CD14-positive monocyte (primary cell): ENCODE results near the gene SLC36A1. TPM values are rescaled to one million over a fixed set of nuclear protein-coding genes. Genes with fewer than 3 reads are reported as not detected.

ENCODE experiments used
- DNase-seq, 3 donors: peaks; one replicate each; pipeline ENCODE4 v3.0.0-alpha.2; 2011 to 2022
- H2AFZ ChIP-seq: 2 replicates; pipeline ENCODE4 v1.6.0; 2012; ENCODE audit warnings: mild to moderate bottlenecking, low read depth, low read length, inconsistent platforms; ENCODE audit not compliant: insufficient read depth, poor library complexity, severe bottlenecking
- H3K27ac ChIP-seq, 2 donors: 1 replicate in 1 of 2; 2 replicates in 1 of 2; pipeline ENCODE4 v1.5.1; 2012 to 2013; ENCODE audit warnings: low read length in 2 of 2, control low read depth in 1 of 2, inconsistent platforms in 1 of 2, low read depth in 1 of 2, mild to moderate bottlenecking in 1 of 2
- H3K27me3 ChIP-seq, 2 donors: one replicate each; pipeline versions ENCODE4 v1.6.0 to v1.6.1; 2011 to 2013; ENCODE audit warnings: low read length in 2 of 2; ENCODE audit not compliant: control insufficient read depth in 2 of 2, insufficient read depth in 2 of 2
- H3K36me3 ChIP-seq, 2 donors: replicated peaks in 1 of 2; 1 replicate in 1 of 2; 2 replicates in 1 of 2; pipeline versions ENCODE4 v1.5.1 to v1.6.1; 2012 to 2013; ENCODE audit warnings: low read length in 2 of 2, control low read depth in 1 of 2, inconsistent platforms in 1 of 2, mild to moderate bottlenecking in 1 of 2; ENCODE audit not compliant: insufficient read depth in 2 of 2, control insufficient read depth in 1 of 2
- H3K4me1 ChIP-seq, 2 donors: 1 replicate in 1 of 2; 2 replicates in 1 of 2; pipeline versions ENCODE4 v1.5.1 to v1.6.1; 2012 to 2013; ENCODE audit warnings: low read length in 2 of 2, control low read depth in 1 of 2, inconsistent platforms in 1 of 2, mild to moderate bottlenecking in 1 of 2, moderate library complexity in 1 of 2; ENCODE audit not compliant: insufficient read depth in 2 of 2, control insufficient read depth in 1 of 2
- H3K4me2 ChIP-seq: replicated peaks from 2 replicates; pipeline ENCODE3; 2012; ENCODE audit warnings: low read length, moderate library complexity, mild to moderate bottlenecking; ENCODE audit not compliant: poor library complexity, severe bottlenecking; ENCODE audit errors: extremely low read depth
- H3K4me3 ChIP-seq, 3 experiments: fragments of 200-600 bp in 1 of 3; sonication (generic) in 1 of 3; replicated peaks in 1 of 3; 1 replicate in 2 of 3; 2 replicates in 1 of 3; pipeline ENCODE4 v1.5.1; 2011 to 2013; ENCODE audit warnings: low read length in 3 of 3, mild to moderate bottlenecking in 3 of 3, control low read depth in 2 of 3, low read depth in 2 of 3, inconsistent platforms in 1 of 3, moderate library complexity in 1 of 3
- H3K79me2 ChIP-seq: 2 replicates; pipeline ENCODE4 v1.6.0; 2012; ENCODE audit warnings: mild to moderate bottlenecking, control low read depth, inconsistent platforms, low read length, moderate library complexity; ENCODE audit not compliant: insufficient read depth
- H3K9ac ChIP-seq: 2 replicates; pipeline ENCODE4 v1.6.0; 2017; ENCODE audit warnings: low read length, mild to moderate bottlenecking; ENCODE audit not compliant: insufficient read depth, poor library complexity, severe bottlenecking
- H3K9me3 ChIP-seq, 2 donors: replicated peaks in 1 of 2; 1 replicate in 1 of 2; 2 replicates in 1 of 2; pipeline versions ENCODE4 v1.5.1 to v1.6.1; 2012 to 2013; ENCODE audit warnings: low read length in 2 of 2, control low read depth in 1 of 2; ENCODE audit not compliant: control insufficient read depth in 1 of 2, insufficient read depth in 1 of 2
- H4K20me1 ChIP-seq: 2 replicates; pipeline ENCODE4 v1.6.0; 2012; ENCODE audit warnings: mild to moderate bottlenecking, low read length, control low read depth, moderate library complexity; ENCODE audit not compliant: insufficient read depth
- H3K27ac Mint-ChIP-seq, 7 donors: one replicate each; pipeline ENCODE4 v1.8.0; 2020; ENCODE audit warnings: mild to moderate bottlenecking in 7 of 7, mixed read lengths in 7 of 7, moderate library complexity in 6 of 7, inconsistent platforms in 2 of 7
- H3K27me3 Mint-ChIP-seq, 3 donors: one replicate each; pipeline ENCODE4 v1.8.0; 2021 to 2022; ENCODE audit warnings: low read depth in 3 of 3, mild to moderate bottlenecking in 3 of 3, mixed read lengths in 3 of 3, moderate library complexity in 3 of 3, inconsistent platforms in 1 of 3
- H3K36me3 Mint-ChIP-seq, 2 donors: one replicate each; pipeline ENCODE4 v1.8.0; 2020; ENCODE audit warnings: mixed read lengths in 2 of 2, inconsistent platforms in 1 of 2, mild to moderate bottlenecking in 1 of 2
- H3K4me1 Mint-ChIP-seq: one replicate; pipeline ENCODE4 v1.8.0; 2020; ENCODE audit warnings: mild to moderate bottlenecking, mixed read lengths
- H3K4me3 Mint-ChIP-seq, 2 donors: one replicate each; pipeline ENCODE4 v1.8.0; 2020; ENCODE audit warnings: mild to moderate bottlenecking in 2 of 2, mixed read lengths in 2 of 2, moderate library complexity in 1 of 2
- H3K9me3 Mint-ChIP-seq, 7 donors: one replicate each; pipeline ENCODE4 v1.8.0; 2020 to 2022; ENCODE audit warnings: mixed read lengths in 7 of 7, mild to moderate bottlenecking in 6 of 7, moderate library complexity in 6 of 7, inconsistent platforms in 2 of 7
- CTCF ChIP-seq: fragments of 200-600 bp; IDR thresholded peaks from one replicate; pipeline ENCODE4 v1.8.0; 2022; ENCODE audit warnings: antibody characterized with exemption, mild to moderate bottlenecking
- WGBS: methylation state at CpG from one replicate; pipeline ENCODE4 v1.1.5; 2013; ENCODE audit warnings: missing lambda C conversion rate; ENCODE audit not compliant: insufficient coverage; 5-methylcytosine and 5-hydroxymethylcytosine counted together
- intact Hi-C, 2 donors: fragments of 100-400 bp; cut with micrococcal nuclease; formaldehyde crosslinking; loops; one replicate each; pipeline versions ENCODE4 v1.15.0 to v1.15.1; 2023
- polyA plus RNA-seq, 3 donors: library from polyadenylated mRNA; depleted of rRNA in 1 of 3; unstranded in 2 of 3; stranded (reverse) in 1 of 3; fragments of 300-500 nt in 2 of 3; fragments of >200 nt in 1 of 3; fragmentation: Illumina TruSeq in 2 of 3; gene quantifications; 1 replicate in 2 of 3; 2 replicates in 1 of 3; pipeline ENCODE4 v1.2.3, GENCODE V29; 2012 to 2021

The SLC36A1 gene
- polyA plus RNA-seq, 3 donors: 5.3 to 29.4 (median 6.8) TPM

GRCh38 chr5:151522226-151522625, 74.8 kb downstream of the SLC36A1 start:
- H3K36me3 ChIP-seq: no peaks in the 10 kb centered on the region
- Mint-ChIP-seq H3K27me3 (no peaks in the 10 kb centered on the region), H3K4me1 (peaks cover 19% of the 10 kb centered on the region), H3K4me3 (no peak overlapping the region), H3K36me3 (peaks cover 0 to 5% of the 10 kb centered on the region in 2 donors), H3K27ac (peak overlapping the region in 1 of 7 donors; percentile 24), H3K9me3 (no peaks in the 10 kb centered on the region)
- H3K4me3 ChIP-seq: no peak overlapping the region
- TF ChIP-seq CTCF: no peak
- H3K79me2 ChIP-seq: no peaks in the 10 kb centered on the region
- intact Hi-C loops: loop anchor here in 1 of 2 donors (10.0 kb wide), 1 partner anchor 133 kb away; no protein-coding TSS in a partner anchor
- H3K9ac ChIP-seq: no peak overlapping the region
- DNase-seq: peak; percentile 14 to 27 (median 14)
- 59% methylated on average over 3 of the region's 5 CpGs for WGBS
- peaks cover 9 to 11% of the 10 kb centered on the region in 2 donors for H3K4me1 ChIP-seq
- no peak overlapping the region for H3K27ac ChIP-seq
- no peak overlapping the region for H2AFZ ChIP-seq
- no peaks in the 10 kb centered on the region for H4K20me1 ChIP-seq
- no peaks in the 10 kb centered on the region for H3K9me3 ChIP-seq
- no peak overlapping the region for H3K4me2 ChIP-seq
- no peaks in the 10 kb centered on the region for H3K27me3 ChIP-seq

- Histone ChIP-seq H3K9ac (no peak overlapping the region), H2AFZ (no peak overlapping the region), H3K79me2 (no peaks in the 10 kb centered on the region), H3K27me3 (no peaks in the 10 kb centered on the region), H3K36me3 (no peaks in the 10 kb centered on the region), H3K4me2 (no peak overlapping the region), H4K20me1 (no peaks in the 10 kb centered on the region), H3K9me3 (no peaks in the 10 kb centered on the region), H3K27ac (no peak overlapping the region), H3K4me1 (peaks cover 9 to 11% of the 10 kb centered on the region in 2 donors), H3K4me3 (no peak overlapping the region)
- Mint-ChIP-seq H3K36me3 (peaks cover 0 to 5% of the 10 kb centered on the region in 2 donors), H3K27me3 (no peaks in the 10 kb centered on the region), H3K4me1 (peaks cover 19% of the 10 kb centered on the region), H3K9me3 (no peaks in the 10 kb centered on the region), H3K4me3 (no peak overlapping the region), H3K27ac (no peak overlapping the region)
- peak; percentile 23 to 52 (median 32) for DNase-seq
- WGBS: 38% methylated on average over 1 of the region's 2 CpGs
- TF ChIP-seq CTCF: peak; percentile 75
- intact Hi-C loops: loop anchor here in 1 of 2 donors (10.0 kb wide), 1 partner anchor 131 kb away; no protein-coding TSS in a partner anchor
Observed at GRCh38 chr5:151523335-151523734, 75.9 kb downstream of the SLC36A1 start.
